Measurements from ENCODE around the gene GLT6D1. TPM values are rescaled to one million over a fixed set of nuclear protein-coding genes. Genes with fewer than 3 reads are reported as not detected.

GLT6D1 gene
- total and polyA plus RNA-seq, 2 of the 4 experiments (the other 2 are of a cell fraction) = not detected

DNA sequence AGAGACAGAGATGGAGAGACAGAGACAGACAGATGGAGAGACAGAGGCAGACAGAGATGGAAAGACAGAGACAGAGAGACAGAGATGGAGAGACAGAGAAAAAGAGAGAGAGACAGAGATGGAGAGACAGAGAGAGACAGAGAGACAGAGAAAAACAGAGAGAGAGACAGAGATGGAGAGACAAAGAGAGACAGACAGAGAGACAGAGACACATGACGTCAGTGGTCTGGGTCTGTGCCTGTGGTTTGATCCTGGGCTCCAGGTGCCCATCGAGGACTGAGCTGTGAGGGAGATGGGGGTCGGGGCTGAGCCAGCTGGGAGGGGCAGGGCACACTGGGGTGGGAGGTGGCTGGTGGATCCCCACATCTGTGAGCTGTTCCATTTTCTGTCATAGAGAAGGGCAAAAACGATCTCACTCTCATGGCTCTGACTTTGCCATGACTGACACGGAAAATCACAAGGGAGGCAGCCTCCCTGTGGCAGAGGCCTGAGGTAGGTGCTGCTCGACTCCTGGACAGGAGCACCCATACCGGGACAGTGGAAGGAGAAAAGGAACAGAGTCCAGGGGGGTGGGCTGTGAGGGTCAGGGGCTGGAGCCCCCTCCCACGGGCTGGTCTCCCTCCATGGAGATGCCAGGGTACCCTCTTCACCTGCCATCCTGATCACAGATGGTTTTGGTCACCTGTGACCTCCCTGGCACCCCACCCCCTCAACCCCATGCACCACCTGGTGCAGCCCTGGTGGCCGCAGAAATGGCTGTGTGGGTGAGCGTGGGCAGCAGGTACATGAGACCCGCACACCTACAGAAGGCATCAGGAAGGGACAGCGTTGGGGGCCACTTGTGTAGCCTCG lies 28.8 kb downstream of the GLT6D1 start:
- H3K79me1 ChIP-seq (ENCODE audit: low read depth in 1 of 2, low read length in 2 of 2) = no peaks in the 10 kb centered on the region
- no peak overlapping the region for H2AK5ac ChIP-seq (ENCODE audit: low read depth, low read length)
- no peak overlapping the region for H2AFZ ChIP-seq (replicated peaks; ENCODE audit: low read length, poor library complexity)
- dilution Hi-C loops (cut with HindIII; ENCODE audit: low sequenced_read_pairs, unreplicated experiment) (no loop called here), intact Hi-C loops (cut with micrococcal nuclease) (no loop called here), in situ Hi-C loops (cut with MboI; ENCODE audit: low sequenced_read_pairs) (loop anchor here (25.0 kb wide), 1 partner anchor 327 kb away; no protein-coding TSS in a partner anchor)
- no peak overlapping the region for H3K56ac ChIP-seq (ENCODE audit: extremely low read depth, insufficient read depth, low read length)
- H3K23ac ChIP-seq (ENCODE audit: low read depth, low read length) = no peak overlapping the region
- no peak for ATAC-seq (ENCODE audit: low read depth)
- no peak overlapping the region for H4K91ac ChIP-seq (ENCODE audit: insufficient read depth, low read depth, low read length)
- CTCF ChIA-PET = no interaction called here
- H4K20me1 ChIP-seq (ENCODE audit: insufficient read depth, low read length) = no peaks in the 10 kb centered on the region
- H2AK9ac ChIP-seq (replicated peaks; ENCODE audit: low read depth, low read length, poor library complexity) = no peak overlapping the region
- no peak overlapping the region for H3K18ac ChIP-seq (ENCODE audit: low read depth, low read length)
- H3K27ac ChIP-seq (ENCODE audit: insufficient read depth, low read length) = no peak overlapping the region
- 40% methylated on average over 1 of the region's 13 CpGs; no CpG with 5 or more reads in 1 of the 2 experiments for WGBS, 2 experiments (ENCODE audit: extremely low coverage in 2 of 2, insufficient read length in 1 of 2)
- H3K27me3 ChIP-seq (ENCODE audit: control insufficient read depth, insufficient read depth, low read length) = no peaks in the 10 kb centered on the region; the same call in 1 of the 2 replicates
- no peaks in the 10 kb centered on the region for H3K9me3 ChIP-seq (ENCODE audit: control insufficient read depth, insufficient read depth, low read length)
- H2BK20ac ChIP-seq (ENCODE audit: low read depth, low read length) = no peak overlapping the region
- no peaks in the 10 kb centered on the region for H3K9me1 ChIP-seq (ENCODE audit: insufficient read depth, low read length)
- no peak overlapping the region for H3K4me3 ChIP-seq (ENCODE audit: insufficient read depth, low read depth, low read length)
- H3K9ac ChIP-seq (ENCODE audit: low read depth, low read length) = no peak overlapping the region
- TF ChIP-seq MAFK (IDR thresholded peaks at IDR 0.05; ENCODE audit: low read depth, low read length) (no peak), RAD21 (IDR thresholded peaks at IDR 0.05; ENCODE audit: low read length) (no peak), POLR2A (IDR thresholded peaks at IDR 0.05; ENCODE audit: low read depth, low read length) (no peak), FOS (IDR thresholded peaks at IDR 0.05; ENCODE audit: low read depth, low read length) (no peak), CHD1 (IDR thresholded peaks at IDR 0.05; ENCODE audit: low read depth, low read length) (no peak), BHLHE40 (IDR thresholded peaks at IDR 0.05; ENCODE audit: low read depth, low read length) (no peak), NFE2L2 (IDR thresholded peaks at IDR 0.05; ENCODE audit: low read depth, low read length) (no peak), CEBPB (IDR thresholded peaks at IDR 0.05; ENCODE audit: low read depth, low read length) (no peak), SMC3 (IDR thresholded peaks at IDR 0.05; ENCODE audit: low read depth, low read length) (no peak), MXI1 (IDR thresholded peaks at IDR 0.05; ENCODE audit: borderline replicate concordance, low read depth, low read length) (no peak), RFX5 (IDR thresholded peaks at IDR 0.05; ENCODE audit: low read depth, low read length) (no peak)
- TF ChIP-seq, protein P1, sequence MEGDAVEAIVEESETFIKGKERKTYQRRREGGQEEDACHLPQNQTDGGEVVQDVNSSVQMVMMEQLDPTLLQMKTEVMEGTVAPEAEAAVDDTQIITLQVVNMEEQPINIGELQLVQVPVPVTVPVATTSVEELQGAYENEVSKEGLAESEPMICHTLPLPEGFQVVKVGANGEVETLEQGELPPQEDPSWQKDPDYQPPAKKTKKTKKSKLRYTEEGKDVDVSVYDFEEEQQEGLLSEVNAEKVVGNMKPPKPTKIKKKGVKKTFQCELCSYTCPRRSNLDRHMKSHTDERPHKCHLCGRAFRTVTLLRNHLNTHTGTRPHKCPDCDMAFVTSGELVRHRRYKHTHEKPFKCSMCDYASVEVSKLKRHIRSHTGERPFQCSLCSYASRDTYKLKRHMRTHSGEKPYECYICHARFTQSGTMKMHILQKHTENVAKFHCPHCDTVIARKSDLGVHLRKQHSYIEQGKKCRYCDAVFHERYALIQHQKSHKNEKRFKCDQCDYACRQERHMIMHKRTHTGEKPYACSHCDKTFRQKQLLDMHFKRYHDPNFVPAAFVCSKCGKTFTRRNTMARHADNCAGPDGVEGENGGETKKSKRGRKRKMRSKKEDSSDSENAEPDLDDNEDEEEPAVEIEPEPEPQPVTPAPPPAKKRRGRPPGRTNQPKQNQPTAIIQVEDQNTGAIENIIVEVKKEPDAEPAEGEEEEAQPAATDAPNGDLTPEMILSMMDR (conservative IDR thresholded peaks at IDR 0.05; ENCODE audit: low read depth, low read length) = no peak
- TF ChIP-seq, protein P2, sequence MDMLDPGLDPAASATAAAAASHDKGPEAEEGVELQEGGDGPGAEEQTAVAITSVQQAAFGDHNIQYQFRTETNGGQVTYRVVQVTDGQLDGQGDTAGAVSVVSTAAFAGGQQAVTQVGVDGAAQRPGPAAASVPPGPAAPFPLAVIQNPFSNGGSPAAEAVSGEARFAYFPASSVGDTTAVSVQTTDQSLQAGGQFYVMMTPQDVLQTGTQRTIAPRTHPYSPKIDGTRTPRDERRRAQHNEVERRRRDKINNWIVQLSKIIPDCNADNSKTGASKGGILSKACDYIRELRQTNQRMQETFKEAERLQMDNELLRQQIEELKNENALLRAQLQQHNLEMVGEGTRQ (IDR thresholded peaks at IDR 0.05; ENCODE audit: low read depth, low read length) = no peak
- TF ChIP-seq, protein P3, sequence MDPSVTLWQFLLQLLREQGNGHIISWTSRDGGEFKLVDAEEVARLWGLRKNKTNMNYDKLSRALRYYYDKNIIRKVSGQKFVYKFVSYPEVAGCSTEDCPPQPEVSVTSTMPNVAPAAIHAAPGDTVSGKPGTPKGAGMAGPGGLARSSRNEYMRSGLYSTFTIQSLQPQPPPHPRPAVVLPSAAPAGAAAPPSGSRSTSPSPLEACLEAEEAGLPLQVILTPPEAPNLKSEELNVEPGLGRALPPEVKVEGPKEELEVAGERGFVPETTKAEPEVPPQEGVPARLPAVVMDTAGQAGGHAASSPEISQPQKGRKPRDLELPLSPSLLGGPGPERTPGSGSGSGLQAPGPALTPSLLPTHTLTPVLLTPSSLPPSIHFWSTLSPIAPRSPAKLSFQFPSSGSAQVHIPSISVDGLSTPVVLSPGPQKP (IDR thresholded peaks at IDR 0.05; ENCODE audit: borderline replicate concordance, low read depth, low read length) = no peak
- BruUV-seq (replicated peaks) = no TSS peak
- H3K14ac ChIP-seq (replicated peaks; ENCODE audit: low read depth, low read length) = no peak overlapping the region
- H2BK5ac ChIP-seq (ENCODE audit: low read depth, low read length, poor library complexity, severe bottlenecking) = no peak overlapping the region
- H4K8ac ChIP-seq (ENCODE audit: low read depth in 2 of 2, low read length in 2 of 2) = no peak overlapping the region
- no peak overlapping the region for H3K4ac ChIP-seq (ENCODE audit: low read depth, low read length)
- POLR2A ChIA-PET (ENCODE audit: unreplicated experiment) = no interaction called here
- no peak overlapping the region for H3K4me2 ChIP-seq (ENCODE audit: low read depth, low read length)
- no peaks in the 10 kb centered on the region for H3K36me3 ChIP-seq (ENCODE audit: control insufficient read depth, insufficient read depth, low read length)
- no peak overlapping the region for H4K5ac ChIP-seq (ENCODE audit: low read depth, low read length)
- H2BK120ac ChIP-seq (ENCODE audit: low read depth, low read length) = no peak overlapping the region
- H3K4me1 ChIP-seq (ENCODE audit: control insufficient read depth, insufficient read depth, low read length) = no peaks in the 10 kb centered on the region
- H2BK15ac ChIP-seq (ENCODE audit: low read depth, low read length) = no peak overlapping the region
- no peak for DNase-seq

Measured in IMR-90 (cell line).